Mesendoderm (in vitro differentiated cells): ENCODE measurements around the gene NEK6.
A peak's percentile ranks its signal among the peaks of the same experiment; 100 is the strongest.

Experiments used
- DNase-seq: peaks from one replicate; pipeline ENCODE4 v3.0.0; 2013
- H2AK5ac ChIP-seq: 2 replicates; pipeline ENCODE4 v1.6.1; 2013; ENCODE audit warnings: low read length, inconsistent platforms
- H2BK120ac ChIP-seq: 2 replicates; pipeline ENCODE4 v1.6.1; 2013; ENCODE audit warnings: low read depth, mild to moderate bottlenecking, low read length, moderate library complexity, mixed read lengths
- H2BK15ac ChIP-seq: replicated peaks from 2 replicates; pipeline ENCODE4 v1.6.1; 2013; ENCODE audit warnings: low read depth, mild to moderate bottlenecking, moderate library complexity
- H2BK5ac ChIP-seq: 2 replicates; pipeline ENCODE4 v1.6.1; 2013; ENCODE audit warnings: low read length, inconsistent platforms
- H3K18ac ChIP-seq: 2 replicates; pipeline ENCODE4 v1.6.1; 2013; ENCODE audit warnings: mild to moderate bottlenecking, low read length, mixed read lengths
- H3K23ac ChIP-seq: one replicate; pipeline ENCODE4 v1.6.1; 2013; ENCODE audit warnings: low read length
- H3K27ac ChIP-seq: 2 replicates; pipeline ENCODE4 v1.5.1; 2013; ENCODE audit warnings: low read depth, mild to moderate bottlenecking, inconsistent platforms, low read length, moderate library complexity
- H3K27me3 ChIP-seq: 2 replicates; pipeline ENCODE4 v1.6.1; 2013; ENCODE audit warnings: low read length, control low read depth, mild to moderate bottlenecking, inconsistent platforms; ENCODE audit not compliant: insufficient read depth, poor library complexity
- H3K36me3 ChIP-seq: 2 replicates; pipeline ENCODE4 v1.6.1; 2013; ENCODE audit warnings: low read length, inconsistent platforms; ENCODE audit not compliant: control insufficient read depth, insufficient read depth
- H3K4ac ChIP-seq: one replicate; pipeline ENCODE4 v1.6.1; 2013; ENCODE audit warnings: low read depth, mild to moderate bottlenecking, low read length, moderate library complexity
- H3K4me1 ChIP-seq: 2 replicates; pipeline ENCODE4 v1.6.1; 2013; ENCODE audit warnings: low read depth, low read length, inconsistent platforms; ENCODE audit not compliant: control insufficient read depth
- H3K4me2 ChIP-seq: 2 replicates; pipeline ENCODE4 v1.6.1; 2013; ENCODE audit warnings: low read length
- H3K4me3 ChIP-seq: 2 replicates; pipeline ENCODE4 v1.5.1; 2013; ENCODE audit warnings: mild to moderate bottlenecking, low read length
- H3K56ac ChIP-seq: one replicate; pipeline ENCODE4 v1.6.1; 2013; ENCODE audit warnings: low read length
- H3K79me1 ChIP-seq: 2 replicates; pipeline ENCODE4 v1.6.1; 2013; ENCODE audit warnings: low read length, inconsistent platforms
- H3K79me2 ChIP-seq: 2 replicates; pipeline ENCODE4 v1.6.1; 2013; ENCODE audit warnings: mild to moderate bottlenecking, low read length; ENCODE audit not compliant: control insufficient read depth, insufficient read depth
- H3K9ac ChIP-seq: 2 replicates; pipeline ENCODE4 v1.6.1; 2013; ENCODE audit warnings: low read length, inconsistent platforms
- H4K5ac ChIP-seq: one replicate; pipeline ENCODE4 v1.6.1; 2013; ENCODE audit warnings: low read length
- H4K8ac ChIP-seq: one replicate; pipeline ENCODE4 v1.6.1; 2013; ENCODE audit warnings: low read depth, mild to moderate bottlenecking, control low read depth, low read length, moderate library complexity
- WGBS: extraction: QIAGEN DNeasy Blood & Tissue Kit; methylation state at CpG from one replicate; pipeline ENCODE4 v1.1.7; 2013; ENCODE audit warnings: low lambda C conversion rate, missing lambda C conversion rate; ENCODE audit not compliant: insufficient coverage; ENCODE audit errors: extremely low coverage; 5-methylcytosine and 5-hydroxymethylcytosine counted together

NEK6 gene

GRCh38 chr9:124354346-124355038 lies 96.7 kb downstream of the NEK6 start:
- Histone ChIP-seq H3K27me3 (no peaks in the 10 kb centered on the region), H3K79me1 (peaks cover 24% of the 10 kb centered on the region), H3K36me3 (peaks cover 13% of the 10 kb centered on the region), H2AK5ac (no peak overlapping the region), H3K79me2 (peaks cover 20% of the 10 kb centered on the region), H2BK120ac (no peak overlapping the region), H3K56ac (no peak overlapping the region), H3K23ac (no peak overlapping the region), H3K4me3 (no peak overlapping the region), H3K18ac (no peak overlapping the region), H3K27ac (no peak overlapping the region), H4K5ac (no peak overlapping the region), H3K4me2 (no peak overlapping the region), H4K8ac (no peak overlapping the region), H2BK15ac (no peak overlapping the region), H3K4me1 (no peaks in the 10 kb centered on the region), H3K4ac (no peak overlapping the region), H3K9ac (no peak overlapping the region), H2BK5ac (no peak overlapping the region)
- DNase-seq = no peak
- no CpG with 5 or more reads among the region's 17 CpGs for WGBS

- no peak overlapping the region for H2AK5ac ChIP-seq
- no peak overlapping the region for H2BK5ac ChIP-seq
- H4K5ac ChIP-seq = no peak overlapping the region
- H3K9ac ChIP-seq = no peak overlapping the region
- H3K18ac ChIP-seq = no peak overlapping the region
- H3K4ac ChIP-seq = no peak overlapping the region
- H2BK15ac ChIP-seq = no peak overlapping the region
- H3K4me3 ChIP-seq = no peak overlapping the region
- peaks cover 30% of the 10 kb centered on the region for H3K79me1 ChIP-seq
- peaks cover 24% of the 10 kb centered on the region for H3K79me2 ChIP-seq
- H3K27ac ChIP-seq = no peak overlapping the region
- H3K27me3 ChIP-seq = no peaks in the 10 kb centered on the region
- H3K56ac ChIP-seq = no peak overlapping the region
- no peak overlapping the region for H3K23ac ChIP-seq
- WGBS = no CpG with 5 or more reads among the region's 21 CpGs
- no peak overlapping the region for H2BK120ac ChIP-seq
- H3K4me2 ChIP-seq = no peak overlapping the region
- no peak for DNase-seq
- H3K4me1 ChIP-seq = no peaks in the 10 kb centered on the region
- peaks cover 13% of the 10 kb centered on the region for H3K36me3 ChIP-seq
- no peak overlapping the region for H4K8ac ChIP-seq
Measured at GRCh38 chr9:124355039-124355940, 97.5 kb downstream of the NEK6 start.

- Histone ChIP-seq H2BK5ac (no peak overlapping the region), H3K27ac (no peak overlapping the region), H4K5ac (no peak overlapping the region), H3K4ac (no peak overlapping the region), H3K79me2 (peaks cover 28% of the 10 kb centered on the region), H2BK15ac (no peak overlapping the region), H3K79me1 (peaks cover 34% of the 10 kb centered on the region), H3K4me1 (no peaks in the 10 kb centered on the region), H4K8ac (no peak overlapping the region), H3K4me3 (no peak overlapping the region), H2BK120ac (no peak overlapping the region), H3K23ac (no peak overlapping the region), H3K36me3 (peaks cover 6% of the 10 kb centered on the region), H2AK5ac (no peak overlapping the region), H3K9ac (no peak overlapping the region), H3K18ac (no peak overlapping the region), H3K4me2 (no peak overlapping the region), H3K27me3 (no peaks in the 10 kb centered on the region), H3K56ac (no peak overlapping the region)
- no peak for DNase-seq
- no CpG with 5 or more reads among the region's 15 CpGs for WGBS
Measured at GRCh38 chr9:124355941-124356744, 98.4 kb downstream of the NEK6 start.

- Histone ChIP-seq H2BK5ac (no peak overlapping the region), H3K79me1 (peaks cover 37% of the 10 kb centered on the region), H4K8ac (no peak overlapping the region), H3K36me3 (peaks cover 3% of the 10 kb centered on the region), H2BK120ac (no peak overlapping the region), H3K56ac (no peak overlapping the region), H2AK5ac (no peak overlapping the region), H4K5ac (no peak overlapping the region), H3K4ac (no peak overlapping the region), H3K79me2 (peaks cover 29% of the 10 kb centered on the region), H3K27ac (no peak overlapping the region), H3K4me1 (no peaks in the 10 kb centered on the region), H3K27me3 (no peaks in the 10 kb centered on the region), H3K23ac (no peak overlapping the region), H3K9ac (no peak overlapping the region), H3K18ac (no peak overlapping the region), H2BK15ac (no peak overlapping the region), H3K4me2 (no peak overlapping the region), H3K4me3 (no peak overlapping the region)
- DNase-seq = no peak
- WGBS = no CpG with 5 or more reads among the region's 19 CpGs
Measured at GRCh38 chr9:124356745-124357390, 99.1 kb downstream of the NEK6 start.

- H3K36me3 ChIP-seq = peaks cover under 1% of the 10 kb centered on the region
Measured at GRCh38 chr9:124357721-124358361, 100.1 kb downstream of the NEK6 start.

More at GRCh38 chr9:124357721-124358361, 100.1 kb downstream of the NEK6 start:
- Histone ChIP-seq H3K23ac (no peak overlapping the region), H4K5ac (no peak overlapping the region), H3K79me1 (peaks cover 40% of the 10 kb centered on the region), H2BK120ac (no peak overlapping the region), H3K27ac (no peak overlapping the region), H3K56ac (no peak overlapping the region), H3K4me3 (no peak overlapping the region), H3K18ac (no peak overlapping the region), H3K4ac (no peak overlapping the region), H3K9ac (no peak overlapping the region), H3K79me2 (peaks cover 32% of the 10 kb centered on the region), H4K8ac (no peak overlapping the region), H2BK5ac (no peak overlapping the region), H3K27me3 (no peaks in the 10 kb centered on the region), H3K4me2 (no peak overlapping the region), H2BK15ac (no peak overlapping the region), H2AK5ac (no peak overlapping the region), H3K4me1 (no peaks in the 10 kb centered on the region)
- whole genome bisulfite sequencing = no CpG with 5 or more reads among the region's 13 CpGs
- peak; percentile 56 for DNase-seq
